Muscle layer of duodenum (tissue), 2 donors: ENCODE measurements around the gene PCGF5.

Experiments used
- H3K27ac ChIP-seq: one replicate; pipeline ENCODE4 v1.7.0; 2013; ENCODE audit warnings: mild to moderate bottlenecking, low read length
- H3K27me3 ChIP-seq: one replicate; pipeline ENCODE4 v1.7.0; 2013; ENCODE audit warnings: low read depth, mild to moderate bottlenecking, control low read depth, low read length
- H3K36me3 ChIP-seq, 2 donors: one replicate each; pipeline ENCODE4 v1.7.0; 2013; ENCODE audit warnings: low read length in 2 of 2, control low read depth in 1 of 2, mild to moderate bottlenecking in 1 of 2; ENCODE audit not compliant: insufficient read depth in 2 of 2, control insufficient read depth in 1 of 2
- H3K4me1 ChIP-seq, 2 donors: one replicate each; pipeline ENCODE4 v1.7.0; 2013; ENCODE audit warnings: low read length in 2 of 2, mild to moderate bottlenecking in 2 of 2, control low read depth in 1 of 2, moderate library complexity in 1 of 2; ENCODE audit not compliant: insufficient read depth in 2 of 2, control insufficient read depth in 1 of 2
- H3K4me3 ChIP-seq, 2 donors: one replicate each; pipeline ENCODE4 v1.7.0; 2013; ENCODE audit warnings: low read length in 2 of 2, low read depth in 1 of 2, mild to moderate bottlenecking in 1 of 2
- H3K9me3 ChIP-seq, 2 donors: one replicate each; pipeline ENCODE4 v1.7.0; 2013; ENCODE audit warnings: low read length in 2 of 2, control low read depth in 1 of 2, mild to moderate bottlenecking in 1 of 2; ENCODE audit not compliant: control insufficient read depth in 1 of 2
- donor health status: healthy.

Gene PCGF5

DNA sequence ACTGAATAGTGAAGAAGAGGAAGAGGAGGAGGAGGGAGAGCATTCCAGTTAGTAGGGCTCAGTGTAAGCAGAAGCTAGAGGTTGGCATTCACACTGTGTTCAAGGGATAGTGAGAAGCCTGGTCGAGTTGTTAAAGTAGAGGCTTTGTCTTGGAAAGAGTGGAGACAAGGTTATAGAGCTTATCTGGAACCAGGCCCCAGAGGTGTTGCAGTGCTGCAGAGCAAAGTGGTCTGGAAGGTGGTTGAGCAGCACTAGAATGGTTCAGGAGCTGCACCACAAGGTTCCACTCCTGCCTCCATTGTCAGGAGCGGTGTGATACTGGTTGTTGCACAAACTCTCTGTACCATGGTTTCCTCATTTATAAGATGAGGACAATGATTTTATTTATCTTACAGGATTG, 8.8 kb upstream of the PCGF5 start:
- no peaks in the 10 kb centered on the region for H3K9me3 ChIP-seq
- no peaks in the 10 kb centered on the region for H3K36me3 ChIP-seq
- no peak overlapping the region for H3K4me3 ChIP-seq
- H3K4me1 ChIP-seq: peaks cover 0 to 7% of the 10 kb centered on the region in 2 donors
- H3K27ac ChIP-seq: no peak overlapping the region
- no peaks in the 10 kb centered on the region for H3K27me3 ChIP-seq

DNA sequence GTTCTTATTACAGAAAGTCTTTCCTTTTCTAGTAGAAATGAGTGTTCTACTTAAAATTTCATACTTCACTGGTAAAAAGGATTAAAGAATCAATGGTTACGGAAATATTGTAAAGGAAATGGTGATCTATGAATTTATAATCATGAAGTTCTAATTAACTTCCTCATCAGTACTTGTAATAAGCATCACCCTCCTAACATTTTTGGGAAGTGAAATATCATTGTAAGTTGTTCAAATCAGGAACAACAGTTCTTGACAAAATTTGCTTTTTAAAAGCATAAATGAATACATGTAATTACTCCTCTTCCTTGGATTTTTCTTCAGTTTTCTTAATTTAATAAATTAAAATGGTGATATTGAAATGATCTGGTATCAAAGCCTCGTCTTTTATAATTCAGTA, 5.6 kb upstream of the PCGF5 start:
- no peaks in the 10 kb centered on the region for H3K36me3 ChIP-seq
- H3K4me1 ChIP-seq: peaks cover 2 to 9% of the 10 kb centered on the region in 2 donors
- H3K9me3 ChIP-seq: no peaks in the 10 kb centered on the region
- no peak overlapping the region for H3K27ac ChIP-seq
- no peak overlapping the region for H3K4me3 ChIP-seq
- no peaks in the 10 kb centered on the region for H3K27me3 ChIP-seq

DNA sequence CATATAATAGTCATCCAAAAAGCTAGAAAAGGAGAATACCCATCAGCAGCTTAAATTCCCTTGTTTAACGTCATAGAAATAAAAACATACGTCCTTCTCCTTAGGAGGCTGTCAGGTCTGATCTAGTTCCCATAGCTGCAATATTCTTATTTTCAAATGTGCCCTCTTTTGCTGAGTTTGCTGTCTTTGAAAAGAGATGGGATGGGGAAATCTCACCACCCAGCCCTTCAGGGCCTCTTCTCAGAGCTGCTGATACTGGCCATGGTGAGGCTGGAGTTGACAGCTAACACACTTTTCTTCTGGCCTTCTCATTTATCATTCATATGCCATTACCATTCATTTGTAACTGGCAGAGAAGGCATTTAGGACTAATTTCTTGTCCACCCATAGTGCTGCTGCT, 5.1 kb upstream of the PCGF5 start:
- H3K9me3 ChIP-seq: no peaks in the 10 kb centered on the region
- no peaks in the 10 kb centered on the region for H3K36me3 ChIP-seq
- peaks cover 5 to 11% of the 10 kb centered on the region in 2 donors for H3K4me1 ChIP-seq
- H3K27ac ChIP-seq: no peak overlapping the region
- H3K27me3 ChIP-seq: no peaks in the 10 kb centered on the region
- H3K4me3 ChIP-seq: no peak overlapping the region

DNA sequence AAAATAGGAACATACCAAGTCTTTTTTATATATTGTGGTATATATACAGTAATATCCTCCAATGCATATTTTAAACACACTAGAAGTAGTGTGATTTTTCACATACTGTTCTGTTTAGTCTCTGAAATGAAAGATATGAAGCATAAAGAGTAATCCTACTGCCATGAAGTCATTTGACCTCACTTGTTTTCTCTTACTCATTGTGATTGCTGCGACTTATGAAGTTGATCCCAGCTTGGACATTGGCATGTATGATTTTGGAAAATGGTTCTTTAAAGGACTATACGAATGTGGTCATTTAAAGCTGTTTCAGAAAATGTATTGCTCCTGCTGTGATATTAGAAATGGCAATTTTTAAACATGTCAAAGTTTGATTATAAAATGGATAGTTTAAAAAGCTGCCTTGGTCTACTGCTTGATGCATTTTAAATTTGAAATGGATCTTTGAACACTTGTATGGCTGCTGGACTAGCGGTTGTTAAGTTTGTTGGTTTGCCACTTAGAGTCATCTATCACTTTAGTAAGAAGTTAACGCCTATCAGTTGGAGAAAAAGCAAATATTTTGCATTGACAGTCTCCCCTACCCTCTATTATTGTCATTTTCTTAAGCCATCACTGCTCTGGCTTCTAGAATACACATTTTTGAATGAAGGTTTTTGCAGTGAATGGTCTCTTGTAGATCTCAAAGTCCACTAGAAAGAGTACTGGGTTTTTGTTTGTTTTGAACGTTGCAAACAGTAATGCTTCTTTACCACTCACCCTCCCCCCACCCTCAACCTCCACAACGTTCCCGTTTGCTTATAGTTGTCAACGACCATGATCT, 881 bp upstream of the PCGF5 start:
- Histone ChIP-seq H3K9me3 (no peaks in the 10 kb centered on the region), H3K4me1 (peaks cover 19 to 29% of the 10 kb centered on the region in 2 donors), H3K27ac (peak overlapping the region; percentile 76), H3K4me3 (peak overlapping the region; percentile 82 to 83), H3K27me3 (no peaks in the 10 kb centered on the region), H3K36me3 (peaks cover 0 to 3% of the 10 kb centered on the region in 2 donors)

DNA sequence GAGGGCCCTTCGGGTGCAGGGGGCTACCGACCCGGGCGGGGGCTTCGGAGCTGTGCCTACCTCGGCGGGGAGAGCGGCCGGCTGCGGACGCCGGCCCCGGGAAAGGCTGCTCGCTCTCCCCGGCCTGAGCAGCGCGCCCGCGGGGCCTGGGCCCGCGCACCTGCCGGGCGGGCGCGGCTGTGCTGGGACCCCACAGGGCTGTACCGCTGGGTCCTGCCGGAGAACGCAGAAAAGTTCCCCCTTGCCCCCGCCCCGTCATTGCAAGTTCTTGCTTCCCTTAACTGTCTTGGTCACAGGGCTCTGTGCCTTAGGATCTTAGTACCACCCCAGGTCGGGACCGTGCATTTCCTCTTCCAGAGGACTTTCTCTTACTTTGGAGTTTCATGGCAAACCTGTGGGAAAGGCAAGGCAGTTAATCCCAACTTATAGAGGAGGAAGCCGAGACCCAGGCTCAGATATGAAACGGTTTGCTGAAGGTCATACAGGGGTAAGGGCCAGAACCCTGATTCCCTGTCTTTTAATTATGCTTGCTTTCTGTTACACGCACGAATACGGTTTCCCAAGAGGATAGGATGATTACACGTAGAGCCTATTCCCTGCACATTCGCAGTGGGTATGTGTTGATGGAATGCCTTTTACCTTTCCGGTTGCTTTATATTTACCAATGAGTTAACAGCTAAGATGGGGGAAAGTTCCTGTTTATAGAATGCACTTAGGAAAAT, 652 bp downstream of the PCGF5 start:
- H3K27ac ChIP-seq: peak overlapping the region; percentile 78
- no peaks in the 10 kb centered on the region for H3K9me3 ChIP-seq
- H3K36me3 ChIP-seq: peaks cover 0 to 3% of the 10 kb centered on the region in 2 donors
- H3K4me1 ChIP-seq: peaks cover 21 to 30% of the 10 kb centered on the region in 2 donors
- H3K27me3 ChIP-seq: no peaks in the 10 kb centered on the region
- peak overlapping the region; percentile 83 to 86 for H3K4me3 ChIP-seq

DNA sequence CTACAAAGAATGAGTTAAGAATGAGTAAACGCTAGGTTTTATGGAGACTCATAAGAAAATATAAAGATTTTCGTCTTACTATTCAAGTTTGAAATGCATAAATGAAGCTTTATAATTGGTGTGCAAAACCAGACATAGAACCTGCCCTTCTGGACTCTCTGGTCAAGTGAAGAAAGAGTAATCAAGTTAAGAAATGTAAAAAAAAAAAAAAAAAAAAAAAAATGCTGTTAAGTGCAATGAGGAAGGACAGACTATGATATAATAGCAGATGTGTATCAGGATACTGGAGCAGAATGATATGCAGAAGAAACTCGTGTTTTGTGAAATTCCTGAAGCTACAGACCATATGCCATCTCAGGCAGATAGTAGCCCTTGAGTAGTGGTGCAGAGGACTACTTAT, 5.6 kb downstream of the PCGF5 start:
- peaks cover 0 to 10% of the 10 kb centered on the region in 2 donors for H3K36me3 ChIP-seq
- H3K4me1 ChIP-seq: peaks cover 16 to 29% of the 10 kb centered on the region in 2 donors
- no peaks in the 10 kb centered on the region for H3K27me3 ChIP-seq
- H3K27ac ChIP-seq: no peak overlapping the region
- H3K4me3 ChIP-seq: no peak overlapping the region
- no peaks in the 10 kb centered on the region for H3K9me3 ChIP-seq

DNA sequence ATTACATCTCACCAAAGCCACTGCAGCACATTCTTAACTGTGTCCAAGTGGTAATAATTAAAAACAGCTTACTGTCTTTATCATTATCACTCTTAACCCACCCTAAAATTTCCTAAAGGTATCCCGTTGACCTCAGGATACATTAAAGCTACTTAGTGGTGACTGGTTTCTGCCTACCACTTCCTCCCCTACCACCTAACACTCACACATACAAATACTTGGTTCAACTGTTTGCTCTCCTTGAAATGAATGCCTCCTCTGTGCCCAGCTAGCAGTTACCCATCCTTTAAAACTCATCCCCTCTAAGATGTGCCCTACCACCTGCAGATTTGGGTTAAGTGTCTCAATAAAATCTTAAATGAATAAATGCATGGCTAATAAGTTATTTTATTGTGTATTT, 7.1 kb downstream of the PCGF5 start:
- H3K4me3 ChIP-seq: no peak overlapping the region
- H3K27me3 ChIP-seq: no peaks in the 10 kb centered on the region
- H3K4me1 ChIP-seq: peaks cover 6 to 15% of the 10 kb centered on the region in 2 donors
- H3K9me3 ChIP-seq: no peaks in the 10 kb centered on the region
- peaks cover 0 to 9% of the 10 kb centered on the region in 2 donors for H3K36me3 ChIP-seq
- H3K27ac ChIP-seq: no peak overlapping the region

DNA sequence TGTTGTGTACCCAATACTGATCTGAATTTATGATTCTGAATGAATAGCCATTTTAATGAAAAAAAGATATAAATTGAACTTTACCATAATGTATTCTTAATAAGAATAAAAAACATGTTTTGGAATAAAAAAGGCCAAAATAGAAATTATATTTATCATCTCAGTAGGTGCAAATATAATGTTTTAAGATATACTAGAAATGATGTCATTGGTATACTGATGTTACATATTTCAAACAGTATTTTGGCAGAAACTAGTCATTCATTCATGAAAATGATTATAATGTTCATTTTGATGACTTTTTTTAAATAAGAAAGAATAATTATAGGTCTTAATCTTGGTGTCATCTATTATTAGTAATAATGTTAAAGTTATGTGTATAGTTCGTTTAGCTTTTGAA, 9.2 kb downstream of the PCGF5 start:
- H3K4me3 ChIP-seq: no peak overlapping the region
- no peak overlapping the region for H3K27ac ChIP-seq
- H3K9me3 ChIP-seq: no peaks in the 10 kb centered on the region
- H3K36me3 ChIP-seq: peaks cover 0 to 6% of the 10 kb centered on the region in 2 donors
- H3K27me3 ChIP-seq: no peaks in the 10 kb centered on the region
- H3K4me1 ChIP-seq: peaks cover 1 to 9% of the 10 kb centered on the region in 2 donors

DNA sequence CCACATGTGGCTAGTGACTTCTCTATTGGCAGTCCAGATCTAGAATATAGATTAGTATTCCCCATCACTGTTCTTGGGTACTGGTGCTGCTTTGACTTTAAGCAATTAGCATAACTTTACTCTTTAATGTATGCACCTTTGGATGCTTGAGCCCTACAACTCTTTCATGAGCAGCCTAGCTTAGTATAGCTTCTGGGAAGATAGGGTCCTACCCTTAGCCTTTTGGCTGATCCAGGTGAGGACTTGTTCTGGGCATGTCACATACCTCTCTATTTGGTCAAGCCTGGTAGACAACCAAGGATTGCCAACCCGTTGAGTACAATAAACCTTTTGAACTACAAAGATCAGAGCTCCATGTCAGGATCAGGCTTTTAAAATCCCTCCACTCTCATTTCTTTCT, 17.7 kb downstream of the PCGF5 start:
- Histone ChIP-seq H3K27ac (no peak overlapping the region), H3K9me3 (no peaks in the 10 kb centered on the region), H3K36me3 (no peaks in the 10 kb centered on the region), H3K27me3 (no peaks in the 10 kb centered on the region), H3K4me3 (no peak overlapping the region), H3K4me1 (peaks cover 0 to 5% of the 10 kb centered on the region in 2 donors)

DNA sequence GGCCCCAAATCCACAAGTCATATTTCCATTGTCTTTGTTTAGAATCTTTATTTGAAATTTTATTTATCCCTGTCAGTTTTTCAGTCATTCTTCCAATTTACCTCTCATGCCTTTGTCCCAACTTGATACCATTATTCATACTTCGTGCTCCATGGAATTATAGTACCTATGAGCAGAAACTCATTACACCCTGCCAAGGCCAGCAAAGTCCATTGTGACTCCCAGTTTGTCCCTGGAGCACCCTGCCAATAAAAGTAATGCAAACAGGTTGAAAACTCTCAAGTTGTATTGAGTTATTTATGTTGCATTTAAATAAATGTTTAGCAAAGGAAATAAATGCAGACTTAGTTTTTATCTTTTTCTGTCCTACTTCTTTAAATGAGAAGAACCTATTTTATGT, 19.3 kb downstream of the PCGF5 start:
- Histone ChIP-seq H3K4me1 (no peaks in the 10 kb centered on the region), H3K4me3 (no peak overlapping the region), H3K27me3 (no peaks in the 10 kb centered on the region), H3K36me3 (no peaks in the 10 kb centered on the region), H3K27ac (no peak overlapping the region), H3K9me3 (no peaks in the 10 kb centered on the region)

DNA sequence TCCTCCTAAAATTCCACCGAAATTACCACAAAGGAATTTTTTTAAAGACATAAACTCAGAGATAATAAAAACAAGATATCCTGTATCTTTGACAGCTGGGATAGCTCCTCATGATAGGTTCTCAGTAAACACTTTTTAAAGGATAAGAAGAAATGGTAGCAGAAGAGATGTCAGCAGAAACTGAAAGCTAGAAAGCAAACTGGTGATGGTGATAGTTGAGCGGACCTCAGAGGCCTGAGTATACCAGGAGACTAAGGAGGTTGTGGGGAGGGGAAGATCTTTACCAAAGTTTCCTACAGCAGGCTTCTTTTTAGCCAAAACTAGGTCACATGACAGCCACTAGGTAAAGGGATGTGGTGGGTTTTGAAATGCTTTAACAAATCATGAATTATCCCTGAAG, 22.5 kb downstream of the PCGF5 start:
- Histone ChIP-seq H3K9me3 (no peaks in the 10 kb centered on the region), H3K27ac (no peak overlapping the region), H3K4me3 (no peak overlapping the region), H3K4me1 (peaks cover 0 to 11% of the 10 kb centered on the region in 2 donors), H3K36me3 (no peaks in the 10 kb centered on the region), H3K27me3 (no peaks in the 10 kb centered on the region)
